Spleen (tissue), 11 donors: Measurements from ENCODE around the gene NKRF. TPM values are rescaled to one million over a fixed set of nuclear protein-coding genes. Genes with fewer than 3 reads are reported as not detected.

ENCODE experiments used
- DNase-seq: peaks from one replicate; pipeline ENCODE4 v3.0.0-alpha.2; 2020
- H3K27ac ChIP-seq, 8 donors: fragments of 200-600 bp; sonication (generic) in 7 of 8; 1 replicate in 4 of 8; 2 replicates in 4 of 8; pipeline versions ENCODE4 v1.5.0 to v1.8.0; 2016 to 2021; ENCODE audit warnings: inconsistent platforms in 4 of 8, mild to moderate bottlenecking in 4 of 8, moderate library complexity in 1 of 8
- H3K27me3 ChIP-seq, 7 donors: fragments of 200-600 bp; sonication (generic) in 6 of 7; replicated peaks in 1 of 7; 1 replicate in 4 of 7; 2 replicates in 3 of 7; pipeline versions ENCODE4 v1.5.0 to v1.8.0; 2016 to 2021; ENCODE audit warnings: inconsistent platforms in 3 of 7, mild to moderate bottlenecking in 1 of 7
- H3K36me3 ChIP-seq, 6 donors: fragments of 200-600 bp; sonication (generic) in 5 of 6; 1 replicate in 4 of 6; 2 replicates in 2 of 6; pipeline versions ENCODE4 v1.5.0 to v1.8.0; 2016 to 2021; ENCODE audit warnings: inconsistent platforms in 2 of 6
- H3K4me1 ChIP-seq, 6 donors: fragments of 200-600 bp; sonication (generic) in 5 of 6; 1 replicate in 3 of 6; 2 replicates in 3 of 6; pipeline versions ENCODE4 v1.5.0 to v1.8.0; 2016 to 2021; ENCODE audit warnings: inconsistent platforms in 3 of 6
- H3K4me3 ChIP-seq, 8 donors: fragments of 200-600 bp; sonication (generic) in 7 of 8; 1 replicate in 4 of 8; 2 replicates in 4 of 8; pipeline versions ENCODE4 v1.5.0 to v1.8.0; 2016 to 2021; ENCODE audit warnings: inconsistent platforms in 4 of 8, mild to moderate bottlenecking in 4 of 8, moderate library complexity in 2 of 8
- H3K9me3 ChIP-seq, 8 donors: fragments of 200-600 bp; sonication (generic) in 7 of 8; 1 replicate in 4 of 8; 2 replicates in 4 of 8; pipeline versions ENCODE4 v1.5.0 to v1.8.0; 2016 to 2021; ENCODE audit warnings: inconsistent platforms in 4 of 8
- CTCF ChIP-seq, 11 experiments: fragments of 200-600 bp in 7 of 11; fragments of 450-650 bp in 4 of 11; sonication (generic) in 4 of 11; IDR thresholded peaks in 8 of 11; conservative IDR thresholded peaks in 3 of 11; 1 replicate in 7 of 11; 2 replicates in 4 of 11; pipeline versions ENCODE4 v1.4.0 to v1.8.0; 2016 to 2021; ENCODE audit warnings: antibody characterized with exemption in 11 of 11, inconsistent platforms in 4 of 11, mild to moderate bottlenecking in 1 of 11
- POLR2A ChIP-seq, 3 donors: fragments of 450-650 bp; IDR thresholded peaks; one replicate each; pipeline ENCODE4 v1.5.1; 2017; ENCODE audit warnings: antibody characterized with exemption in 3 of 3, mild to moderate bottlenecking in 1 of 3
- POLR2AphosphoS5 ChIP-seq, 3 donors: sonication (generic); formaldehyde crosslinking; IDR thresholded peaks; one replicate each; pipeline ENCODE4 v1.5.1; 2017; ENCODE audit warnings: antibody characterized with exemption in 3 of 3
- WGBS, 5 donors: extraction: QIAGEN DNeasy Blood & Tissue Kit in 3 of 5; methylation state at CpG; one replicate each; pipeline versions ENCODE4 v1.1.5 to v1.1.7; 2013 to 2018; 5-methylcytosine and 5-hydroxymethylcytosine counted together
- intact Hi-C: fragments of 100-400 bp; cut with DNase I; formaldehyde crosslinking; loops from one replicate; pipeline ENCODE4 v1.15.0; 2023; ENCODE audit warnings: low total_unique reads
- polyA plus RNA-seq, 3 donors: library from polyadenylated mRNA; stranded (reverse); fragments of 200-250 nt; gene quantifications; one replicate each; pipeline ENCODE4 v1.2.1, GENCODE V29; 2013
- total RNA-seq, 7 donors: library from RNA; depleted of rRNA in 3 of 7; stranded (reverse); fragments of >200 nt in 3 of 7; fragmentation: NEBNext Ultra II Directional in 4 of 7; extraction: Animal tissue kit (Norgen Biotek cat#: 25700) in 4 of 7; gene quantifications; one replicate each; pipeline versions ENCODE4 v1.1.0 to v1.2.1, GENCODE V29; 2016 to 2021
- donor health status: healthy with polysubstance abuse.
- donor health status: DM: no; HTN: no; CAD: no; lungs with moderate emphysema.
- donor health status: DM: no; HTN: no; CAD: no.
- donor health status: Bipolar disorder and iron deficiency.
- donor health status: healthy.
- donor health status: DM: no; HTN: no; CAD: no.
- donor health status: DM: yes; HTN: yes; CAD: no.

Gene NKRF
- total and polyA plus RNA-seq, 10 donors, result 6.9 to 13.8 (median 11.2) TPM

GRCh38 chrX:119574394-119575266, 31.6 kb downstream of the NKRF start, which contains the start of gene UBE2A:
Gene UBE2A (plus strand): TSS chrX:119574563. CDS start chrX:119574712, 149 bp downstream.
- intact Hi-C loops, result no loop called here
- Histone ChIP-seq H3K9me3 (no peaks in the 10 kb centered on the region), H3K4me1 (peaks cover 0 to 45% (median 28%) of the 10 kb centered on the region in 6 donors), H3K27ac (peak within 1 kb of the TSS; percentile 85 to 96 (median 94)), H3K4me3 (peak within 1 kb of the TSS; percentile 52 to 87 (median 58)), H3K36me3 (peaks cover 0 to 3% (median 0%) of the 10 kb centered on the region in 6 donors), H3K27me3 (peaks cover 0 to 4% (median 0%) of the 10 kb centered on the region in 7 donors)
- TF ChIP-seq CTCF (IDR thresholded peaks at IDR 0.05 in 8 of 11, conservative IDR thresholded peaks at IDR 0.05 in 3 of 11) (peak in 9 of 11 experiments; percentile 10 to 53 (median 36)), POLR2AphosphoS5 (IDR thresholded peaks at IDR 0.05) (peak; percentile 97 to 98 (median 97)), POLR2A (IDR thresholded peaks at IDR 0.05) (peak; percentile 31 to 77 (median 64))
- peak; percentile 96 for DNase-seq
- 0 to 41% (median 2%) methylated on average over 29 to 86 of the region's 86 CpGs for WGBS, 5 donors

GRCh38 chrX:119573840-119574393, 32.3 kb downstream of the NKRF start:
- Histone ChIP-seq H3K36me3 (peaks cover 0 to 3% (median 0%) of the 10 kb centered on the region in 6 donors), H3K9me3 (no peaks in the 10 kb centered on the region), H3K27me3 (peaks cover 0 to 4% (median 0%) of the 10 kb centered on the region in 7 donors), H3K4me1 (peaks cover 0 to 38% (median 23%) of the 10 kb centered on the region in 6 donors), H3K4me3 (peak overlapping the region; percentile 52 to 87 (median 58)), H3K27ac (peak overlapping the region; percentile 85 to 96 (median 94))
- no peak for DNase-seq
- 0 to 39% (median 2%) methylated on average over 28 to 30 of the region's 30 CpGs for WGBS, 5 donors
- intact Hi-C loops, result no loop called here
- TF ChIP-seq POLR2A (IDR thresholded peaks at IDR 0.05) (no peak), POLR2AphosphoS5 (IDR thresholded peaks at IDR 0.05) (no peak), CTCF (IDR thresholded peaks at IDR 0.05 in 8 of 11, conservative IDR thresholded peaks at IDR 0.05 in 3 of 11) (no peak)

GRCh38 chrX:119573222-119573621, 33.0 kb downstream of the NKRF start:
- no peak for DNase-seq
- Histone ChIP-seq H3K27me3 (peaks cover 0 to 4% (median 0%) of the 10 kb centered on the region in 7 donors), H3K4me3 (peak overlapping the region in 4 of 8 donors; percentile 58 to 87 (median 62)), H3K27ac (peak overlapping the region in 6 of 8 donors; percentile 90 to 96 (median 94)), H3K9me3 (no peaks in the 10 kb centered on the region), H3K36me3 (peaks cover 0 to 3% (median 0%) of the 10 kb centered on the region in 6 donors), H3K4me1 (peaks cover 0 to 35% (median 23%) of the 10 kb centered on the region in 6 donors)
- 59 to 80% (median 71%) methylated on average over 3 of the region's 3 CpGs for WGBS, 5 donors
- TF ChIP-seq CTCF (IDR thresholded peaks at IDR 0.05 in 8 of 11, conservative IDR thresholded peaks at IDR 0.05 in 3 of 11) (no peak), POLR2A (IDR thresholded peaks at IDR 0.05) (no peak), POLR2AphosphoS5 (IDR thresholded peaks at IDR 0.05) (no peak)
- intact Hi-C loops, result no loop called here
